Loucy (cell line): ENCODE measurements around the gene WIZ.

Source experiments
- H2AFZ ChIP-seq: fragments of 200-600 bp; sonication (generic); 2 replicates; pipeline ENCODE4 v1.6.0; 2016; ENCODE audit warnings: antibody characterized with exemption, mild to moderate bottlenecking, low read length, moderate library complexity
- H3F3A ChIP-seq: fragments of 200-600 bp; 2 replicates; pipeline ENCODE4 v1.6.0; 2016; ENCODE audit warnings: antibody characterized with exemption, low read depth, mild to moderate bottlenecking
- H3K27me3 ChIP-seq: fragments of 200-600 bp; sonication (generic); 2 replicates; pipeline ENCODE4 v1.6.1; 2014; ENCODE audit warnings: low read length, mild to moderate bottlenecking; ENCODE audit not compliant: insufficient read depth, poor library complexity, severe bottlenecking
- H3K36me3 ChIP-seq: fragments of 200-600 bp; sonication (generic); 2 replicates; pipeline ENCODE4 v1.6.1; 2016; ENCODE audit warnings: low read length; ENCODE audit not compliant: insufficient read depth
- H3K4me1 ChIP-seq: fragments of 200-600 bp; sonication (generic); 2 replicates; pipeline ENCODE4 v1.5.1; 2014; ENCODE audit warnings: low read length, mild to moderate bottlenecking; ENCODE audit not compliant: insufficient read depth, poor library complexity, severe bottlenecking
- H3K4me2 ChIP-seq: fragments of 200-600 bp; sonication (generic); 2 replicates; pipeline ENCODE4 v1.6.0; 2014; ENCODE audit warnings: antibody characterized with exemption, low read length, low read depth, mild to moderate bottlenecking; ENCODE audit not compliant: poor library complexity, severe bottlenecking
- H3K4me3 ChIP-seq: fragments of 200-600 bp; sonication (generic); 2 replicates; pipeline ENCODE4 v1.5.1; 2014; ENCODE audit warnings: low read length, mild to moderate bottlenecking, mixed read lengths; ENCODE audit not compliant: poor library complexity, severe bottlenecking
- H3K79me2 ChIP-seq: fragments of 200-600 bp; sonication (generic); 2 replicates; pipeline ENCODE4 v1.6.1; 2014; ENCODE audit warnings: low read length; ENCODE audit not compliant: insufficient read depth
- H3K9ac ChIP-seq: fragments of 200-600 bp; sonication (generic); 2 replicates; pipeline ENCODE4 v1.6.0; 2014; ENCODE audit warnings: mild to moderate bottlenecking, low read depth, low read length, moderate library complexity; ENCODE audit not compliant: poor library complexity, severe bottlenecking
- H3K9me2 ChIP-seq: fragments of 200-600 bp; sonication (generic); replicated peaks from 2 replicates; pipeline ENCODE4 v1.6.1; 2016; ENCODE audit warnings: low read depth, low read length, mixed read lengths
- H3K9me3 ChIP-seq: fragments of 200-600 bp; sonication (generic); 2 replicates; pipeline ENCODE4 v1.6.1; 2014; ENCODE audit warnings: mild to moderate bottlenecking, antibody characterized with exemption, low read length, low read depth; ENCODE audit not compliant: insufficient read depth
- H4K20me1 ChIP-seq: fragments of 200-600 bp; sonication (generic); 2 replicates; pipeline ENCODE4 v1.6.0; 2014; ENCODE audit warnings: antibody characterized with exemption, low read length, mild to moderate bottlenecking; ENCODE audit not compliant: insufficient read depth, poor library complexity, severe bottlenecking
- EZH2phosphoT487 ChIP-seq: fragments of 200-600 bp; IDR thresholded peaks from 2 replicates; pipeline ENCODE4 v1.6.1; 2018; ENCODE audit warnings: antibody characterized with exemption, mild to moderate bottlenecking, moderate library complexity, borderline replicate concordance
- TF ChIP-seq, protein P1 (sequence below): fragments of 200-600 bp; sonication (generic); conservative IDR thresholded peaks from 2 replicates; pipeline ENCODE4 v1.5.1; 2014; ENCODE audit warnings: mild to moderate bottlenecking, antibody characterized with exemption, low read length

WIZ gene

GRCh38 chr19:15439821-15440641 is 9.7 kb downstream of the WIZ start:
- Histone ChIP-seq H3K9me3 (no peaks in the 10 kb centered on the region), H4K20me1 (no peaks in the 10 kb centered on the region), H3K4me3 (no peak overlapping the region), H3K9ac (peak overlapping the region; percentile 32), H3F3A (no peaks in the 10 kb centered on the region), H3K27me3 (no peaks in the 10 kb centered on the region), H2AFZ (no peak overlapping the region), H3K36me3 (no peaks in the 10 kb centered on the region), H3K4me2 (no peak overlapping the region), H3K4me1 (no peaks in the 10 kb centered on the region), H3K9me2 (no peaks in the 10 kb centered on the region), H3K79me2 (no peaks in the 10 kb centered on the region)
- TF ChIP-seq EZH2phosphoT487 = no peak
- TF ChIP-seq, protein P1, sequence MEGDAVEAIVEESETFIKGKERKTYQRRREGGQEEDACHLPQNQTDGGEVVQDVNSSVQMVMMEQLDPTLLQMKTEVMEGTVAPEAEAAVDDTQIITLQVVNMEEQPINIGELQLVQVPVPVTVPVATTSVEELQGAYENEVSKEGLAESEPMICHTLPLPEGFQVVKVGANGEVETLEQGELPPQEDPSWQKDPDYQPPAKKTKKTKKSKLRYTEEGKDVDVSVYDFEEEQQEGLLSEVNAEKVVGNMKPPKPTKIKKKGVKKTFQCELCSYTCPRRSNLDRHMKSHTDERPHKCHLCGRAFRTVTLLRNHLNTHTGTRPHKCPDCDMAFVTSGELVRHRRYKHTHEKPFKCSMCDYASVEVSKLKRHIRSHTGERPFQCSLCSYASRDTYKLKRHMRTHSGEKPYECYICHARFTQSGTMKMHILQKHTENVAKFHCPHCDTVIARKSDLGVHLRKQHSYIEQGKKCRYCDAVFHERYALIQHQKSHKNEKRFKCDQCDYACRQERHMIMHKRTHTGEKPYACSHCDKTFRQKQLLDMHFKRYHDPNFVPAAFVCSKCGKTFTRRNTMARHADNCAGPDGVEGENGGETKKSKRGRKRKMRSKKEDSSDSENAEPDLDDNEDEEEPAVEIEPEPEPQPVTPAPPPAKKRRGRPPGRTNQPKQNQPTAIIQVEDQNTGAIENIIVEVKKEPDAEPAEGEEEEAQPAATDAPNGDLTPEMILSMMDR = no peak

GRCh38 chr19:15439078-15439799 is 10.5 kb downstream of the WIZ start:
- H3K36me3 ChIP-seq = no peaks in the 10 kb centered on the region
- no peaks in the 10 kb centered on the region for H3K9me3 ChIP-seq
- no peaks in the 10 kb centered on the region for H3K79me2 ChIP-seq
- H2AFZ ChIP-seq = no peak overlapping the region
- no peaks in the 10 kb centered on the region for H3K9me2 ChIP-seq
- H3K27me3 ChIP-seq = no peaks in the 10 kb centered on the region
- no peaks in the 10 kb centered on the region for H3K4me1 ChIP-seq
- H3K4me3 ChIP-seq = no peak overlapping the region
- H4K20me1 ChIP-seq = no peaks in the 10 kb centered on the region
- TF ChIP-seq EZH2phosphoT487 = no peak
- TF ChIP-seq, protein P1 = no peak
- peak overlapping the region; percentile 32 for H3K9ac ChIP-seq
- H3F3A ChIP-seq = no peaks in the 10 kb centered on the region
- no peak overlapping the region for H3K4me2 ChIP-seq

DNA sequence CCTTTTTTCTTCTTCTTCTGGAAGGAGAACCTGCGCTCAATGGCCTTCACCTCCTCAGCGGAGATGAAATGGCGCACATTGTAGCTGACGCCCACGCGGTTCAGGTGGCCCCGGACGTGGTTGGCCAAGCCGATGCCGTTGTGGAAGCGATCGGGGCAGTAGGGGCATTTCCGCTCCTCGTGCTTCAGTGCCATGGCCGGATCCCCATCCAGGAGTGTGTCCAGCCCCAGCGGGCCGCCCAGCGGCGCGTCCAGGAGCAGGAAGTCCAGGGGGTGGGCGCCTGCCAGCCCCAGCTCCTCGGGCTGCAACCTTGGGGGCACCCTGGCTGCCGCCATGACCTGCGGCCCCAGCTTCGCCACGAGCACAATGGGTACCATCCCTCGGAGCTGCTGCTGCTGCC is 11.2 kb downstream of the WIZ start:
- Histone ChIP-seq H3K4me1 (peaks cover 2% of the 10 kb centered on the region), H3K9me3 (no peaks in the 10 kb centered on the region), H3K27me3 (no peaks in the 10 kb centered on the region), H4K20me1 (no peaks in the 10 kb centered on the region), H3K4me2 (no peak overlapping the region), H3K36me3 (no peaks in the 10 kb centered on the region), H2AFZ (no peak overlapping the region), H3K4me3 (no peak overlapping the region), H3K79me2 (no peaks in the 10 kb centered on the region), H3F3A (no peaks in the 10 kb centered on the region), H3K9me2 (no peaks in the 10 kb centered on the region), H3K9ac (no peak overlapping the region)
- TF ChIP-seq EZH2phosphoT487 = no peak
